AG08395 (cell line): ENCODE measurements around the gene NAGK.

Experiments
- DNase-seq: peaks from one replicate; pipeline ENCODE4 v3.0.0; 2012; ENCODE audit warnings: mixed read lengths, low spot score

The NAGK gene

GRCh38 chr2:71108091-71108490 lies 39.6 kb downstream of the NAGK start:
- no peak for DNase-seq

GRCh38 chr2:71113843-71114242 lies 45.4 kb downstream of the NAGK start:
- DNase-seq: no peak

DNA sequence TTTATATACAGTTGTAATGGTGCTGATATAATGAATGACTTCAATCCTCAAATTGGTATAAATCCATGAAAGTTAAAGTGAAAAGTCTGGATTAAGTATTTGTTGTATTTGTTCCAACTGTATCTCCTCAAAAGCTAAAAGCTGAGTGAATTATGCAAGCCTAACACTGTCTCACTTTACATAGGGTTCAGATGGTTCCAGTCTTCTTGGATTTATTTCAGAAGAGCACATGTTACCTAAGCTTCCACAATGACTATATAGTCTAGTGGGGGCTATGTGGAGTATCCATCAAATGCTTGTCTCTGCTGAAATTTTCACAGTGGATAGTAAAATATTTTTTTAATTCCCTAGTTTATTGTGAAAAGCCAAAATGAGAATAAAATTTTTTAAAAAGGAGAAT lies 48.6 kb downstream of the NAGK start:
- DNase-seq: no peak

GRCh38 chr2:71120195-71120594 lies 51.7 kb downstream of the NAGK start:
- DNase-seq: no peak

GRCh38 chr2:71121479-71121878 lies 53.0 kb downstream of the NAGK start:
- no peak for DNase-seq

DNA sequence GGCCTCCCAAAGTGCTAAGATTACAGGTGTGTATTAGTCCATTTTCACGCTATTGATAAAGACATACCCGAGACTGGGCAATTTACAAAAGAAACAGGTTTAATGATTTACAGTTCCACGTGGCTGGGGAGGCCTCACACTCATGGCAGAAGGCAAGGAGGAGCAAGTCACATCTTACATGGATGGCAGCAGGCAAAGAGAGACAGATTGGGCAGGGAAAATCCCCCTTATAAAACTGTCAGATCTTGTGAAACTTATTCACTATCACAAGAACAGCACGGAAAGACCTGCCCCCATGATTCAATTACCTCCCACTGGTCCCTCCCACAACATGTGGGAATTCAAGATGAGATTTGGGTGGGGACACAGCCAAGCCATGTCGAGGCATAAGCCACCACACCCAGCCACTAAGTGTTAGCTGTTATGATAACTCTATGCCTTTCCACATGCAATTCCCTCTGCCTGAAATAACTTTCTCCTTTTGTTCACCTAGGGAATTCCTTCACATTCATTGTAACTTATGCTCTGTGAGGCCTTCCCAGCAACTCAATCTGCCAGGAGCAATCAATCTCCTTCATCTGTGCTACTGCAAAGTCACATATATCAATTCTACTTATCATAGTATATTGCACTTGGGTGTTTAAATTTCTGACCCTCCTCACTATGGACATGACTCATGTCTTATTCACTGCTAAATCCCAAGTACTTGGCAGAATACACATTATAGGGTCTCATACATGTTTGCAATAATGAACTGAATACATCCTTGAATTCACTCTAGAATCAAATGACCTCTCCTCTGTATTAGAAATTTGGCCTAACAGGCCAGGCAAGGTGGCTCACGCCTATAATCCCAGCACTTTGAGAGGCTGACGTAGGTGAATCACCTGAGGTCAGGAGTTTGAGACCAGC lies 54.2 kb downstream of the NAGK start:
- DNase-seq: no peak

- DNase-seq: no peak
Observed at GRCh38 chr2:71125506-71126294, 57.3 kb downstream of the NAGK start.

GRCh38 chr2:71126957-71127356 lies 58.5 kb downstream of the NAGK start:
- no peak for DNase-seq
